GM23338 (cell line): ENCODE measurements around the gene NXN. TPM values are rescaled to one million over a fixed set of nuclear protein-coding genes. Genes with fewer than 3 reads are reported as not detected.

Source experiments
- ATAC-seq: fragments of 200-7000 bp; cut with Tn5 transposase; 3 replicates; pipeline ENCODE4 v1.9.1; 2020
- DNase-seq: peaks from one replicate; pipeline ENCODE4 v3.0.0-alpha.2; 2015; ENCODE audit warnings: low spot score
- H2AFZ ChIP-seq: fragments of 200-600 bp; sonication (generic); 2 replicates; pipeline ENCODE4 v1.8.0; 2016; ENCODE audit warnings: antibody characterized with exemption, mild to moderate bottlenecking, moderate library complexity
- H3F3A ChIP-seq: fragments of 200-600 bp; sonication (generic); replicated peaks from 2 replicates; pipeline ENCODE4 v1.8.0; 2017; ENCODE audit warnings: antibody characterized with exemption, mixed run types, low read depth
- H3K27ac ChIP-seq: fragments of 200-600 bp; sonication (generic); 2 replicates; pipeline ENCODE4 v1.6.1; 2016; ENCODE audit warnings: low read depth
- H3K27me3 ChIP-seq: fragments of 200-600 bp; sonication (generic); 2 replicates; pipeline ENCODE4 v1.8.0; 2016; ENCODE audit warnings: mild to moderate bottlenecking, mixed run types, moderate library complexity; ENCODE audit not compliant: insufficient read depth
- H3K36me3 ChIP-seq: fragments of 200-600 bp; sonication (generic); 2 replicates; pipeline ENCODE4 v1.8.0; 2016; ENCODE audit warnings: mild to moderate bottlenecking; ENCODE audit not compliant: insufficient read depth
- H3K4me1 ChIP-seq: fragments of 200-600 bp; sonication (generic); 2 replicates; pipeline ENCODE4 v1.8.0; 2016; ENCODE audit warnings: mild to moderate bottlenecking, moderate library complexity; ENCODE audit not compliant: insufficient read depth
- H3K4me2 ChIP-seq: fragments of 200-600 bp; sonication (generic); 2 replicates; pipeline ENCODE4 v1.7.1; 2017; ENCODE audit warnings: mixed run types
- H3K4me3 ChIP-seq: fragments of 200-600 bp; sonication (generic); 2 replicates; pipeline ENCODE4 v1.6.1; 2016; ENCODE audit warnings: mixed run types
- H3K79me2 ChIP-seq: fragments of 200-600 bp; sonication (generic); replicated peaks from 2 replicates; pipeline ENCODE4 v1.8.0; 2017; ENCODE audit warnings: mild to moderate bottlenecking; ENCODE audit not compliant: insufficient read depth
- H3K9me2 ChIP-seq: fragments of 200-600 bp; sonication (generic); 2 replicates; pipeline ENCODE4 v1.8.0; 2017; ENCODE audit not compliant: insufficient read depth
- H4K20me1 ChIP-seq: fragments of 200-600 bp; sonication (generic); replicated peaks from 2 replicates; pipeline ENCODE4 v1.8.0; 2017; ENCODE audit warnings: mild to moderate bottlenecking; ENCODE audit not compliant: insufficient read depth
- H3K27ac Mint-ChIP-seq: 2 replicates; pipeline ENCODE4 v1.8.0; 2020; ENCODE audit warnings: inconsistent platforms, mild to moderate bottlenecking, moderate library complexity, mixed read lengths
- H3K27me3 Mint-ChIP-seq: 3 replicates; pipeline ENCODE4 v1.8.0; 2022; ENCODE audit warnings: low read depth, mild to moderate bottlenecking, moderate library complexity, mixed read lengths, inconsistent platforms; ENCODE audit not compliant: insufficient read depth, poor library complexity
- H3K36me3 Mint-ChIP-seq: 3 replicates; pipeline ENCODE4 v1.8.0; 2021; ENCODE audit warnings: low read depth, mild to moderate bottlenecking, inconsistent platforms, moderate library complexity, mixed read lengths
- H3K4me1 Mint-ChIP-seq: 3 replicates; pipeline ENCODE4 v1.8.0; 2020; ENCODE audit warnings: mild to moderate bottlenecking, inconsistent platforms, mixed read lengths
- H3K4me3 Mint-ChIP-seq: 3 replicates; pipeline ENCODE4 v1.8.0; 2021; ENCODE audit warnings: moderate library complexity, mild to moderate bottlenecking, inconsistent platforms, mixed read lengths
- H3K9me3 Mint-ChIP-seq: 3 replicates; pipeline ENCODE4 v1.8.0; 2020; ENCODE audit warnings: moderate library complexity, mild to moderate bottlenecking, inconsistent platforms, mixed read lengths
- CTCF ChIP-seq, 2 experiments: fragments of 200-600 bp in 1 of 2; sonication (generic) in 1 of 2; conservative IDR thresholded peaks; 2 replicates each; pipeline versions ENCODE4 v1.5.1 to v1.6.1; 2016 to 2017; ENCODE audit warnings: antibody characterized with exemption in 2 of 2, low read depth in 2 of 2, mild to moderate bottlenecking in 2 of 2, moderate library complexity in 1 of 2
- ETS1 ChIP-seq: IDR thresholded peaks from 2 replicates; pipeline ENCODE4 v1.6.1; 2016; ENCODE audit warnings: antibody characterized with exemption
- EZH2phosphoT487 ChIP-seq: fragments of 200-600 bp; sonication (generic); IDR thresholded peaks from one replicate; pipeline ENCODE4 v1.8.1; 2018; ENCODE audit warnings: antibody characterized with exemption; ENCODE audit not compliant: unreplicated experiment
- ZNF462 ChIP-seq: fragments of 250-450 bp; sonication (Bioruptor Pico); IDR thresholded peaks from 2 replicates; pipeline ENCODE4 v1.5.0; 2020; ENCODE audit warnings: mild to moderate bottlenecking, moderate library complexity
- polyA plus RNA-seq: library from polyadenylated mRNA; unstranded; fragments of >200 nt; fragmentation: Nextera tagmentation; extraction: Ambion mirVana; gene quantifications from 2 replicates; pipeline ENCODE4 v1.2.1, GENCODE V29; 2016
- total RNA-seq: library from RNA; depleted of rRNA; stranded (reverse); fragments of >200 nt; shearing (Covaris generic); gene quantifications from 2 replicates; pipeline ENCODE4 v1.2.3, GENCODE V29; 2014

Gene NXN
- total and polyA plus RNA-seq, 2 experiments from 2014 or later, result 31.8 to 105 TPM

- H3K36me3 ChIP-seq, result no peaks in the 10 kb centered on the region; the same call in 1 of the 2 replicates
Measured at GRCh38 chr17:797236-797840, 182.2 kb downstream of the NXN start.

More at GRCh38 chr17:797236-797840, 182.2 kb downstream of the NXN start:
- Histone ChIP-seq H3K79me2 (no peaks in the 10 kb centered on the region), H2AFZ (no peak overlapping the region), H3K4me2 (no peak overlapping the region), H3K4me1 (no peaks in the 10 kb centered on the region), H3K27me3 (no peaks in the 10 kb centered on the region), H3K9me2 (no peaks in the 10 kb centered on the region), H3K4me3 (no peak overlapping the region), H3K27ac (no peak overlapping the region), H4K20me1 (peaks cover 4% of the 10 kb centered on the region), H3F3A (0 out of 2 replicates have a peak, but pooled peaks cover 4% of the 10 kb centered on the region)
- H3K9me3 Mint-ChIP-seq, result no peaks in the 10 kb centered on the region; the same call in 2 of the 3 replicates
- H3K27me3 Mint-ChIP-seq, result peaks cover 26% of the 10 kb centered on the region
- no peak for DNase-seq
- no peak overlapping the region for H3K4me3 Mint-ChIP-seq
- TF ChIP-seq CTCF (conservative IDR thresholded peaks at IDR 0.05; ENCODE audit: low read depth in 2 of 2) (no peak), ZNF462 (CRISPR knock-in tag) (no peak), EZH2phosphoT487 (no peak), ETS1 (no peak)
- no peak for ATAC-seq
- peaks cover 18% of the 10 kb centered on the region for H3K36me3 Mint-ChIP-seq
- peaks cover 12% of the 10 kb centered on the region for H3K4me1 Mint-ChIP-seq
- H3K27ac Mint-ChIP-seq, result no peak overlapping the region
